Activated T-helper 17 cell treated with anti-CD3 and anti-CD28 coated beads, Interleukin-2, amount 50 U/mL, for 72 hours (primary cell): Measurements from ENCODE around the gene EHMT1. TPM values are rescaled to one million over a fixed set of nuclear protein-coding genes. Genes with fewer than 3 reads are reported as not detected.
"Not testable (repeated sequence)": the region's sequence is repeated elsewhere in the genome, so short reads cannot be mapped to it uniquely, and the experiment has no call there.

Experiments
- ATAC-seq: fragments of 150-1000 bp; cut with Tn5 transposase; replicated peaks from 2 replicates; pipeline ENCODE4 v1.10.0; 2021; ENCODE audit warnings: mild to moderate bottlenecking, moderate library complexity
- H3K27ac Mint-ChIP-seq: one replicate; pipeline ENCODE4 v1.8.0; 2022; ENCODE audit warnings: mixed read lengths
- H3K27me3 Mint-ChIP-seq: one replicate; pipeline ENCODE4 v1.8.0; 2022; ENCODE audit warnings: mixed read lengths
- H3K36me3 Mint-ChIP-seq: one replicate; pipeline ENCODE4 v1.8.0; 2022; ENCODE audit warnings: low read depth, mild to moderate bottlenecking, mixed read lengths
- H3K4me1 Mint-ChIP-seq: one replicate; pipeline ENCODE4 v1.8.0; 2022; ENCODE audit warnings: mixed read lengths
- H3K4me3 Mint-ChIP-seq: one replicate; pipeline ENCODE4 v1.8.0; 2022; ENCODE audit warnings: mild to moderate bottlenecking, mixed read lengths
- H3K9me3 Mint-ChIP-seq: one replicate; pipeline ENCODE4 v1.8.0; 2022; ENCODE audit warnings: mixed read lengths
- total RNA-seq, 2 donors: library from RNA; stranded (reverse); gene quantifications; one replicate each; pipeline ENCODE4 v1.2.3, GENCODE V29; 2022

Gene EHMT1
- total RNA-seq, 2 donors from 2014 or later: 77.2 to 77.8 TPM

DNA sequence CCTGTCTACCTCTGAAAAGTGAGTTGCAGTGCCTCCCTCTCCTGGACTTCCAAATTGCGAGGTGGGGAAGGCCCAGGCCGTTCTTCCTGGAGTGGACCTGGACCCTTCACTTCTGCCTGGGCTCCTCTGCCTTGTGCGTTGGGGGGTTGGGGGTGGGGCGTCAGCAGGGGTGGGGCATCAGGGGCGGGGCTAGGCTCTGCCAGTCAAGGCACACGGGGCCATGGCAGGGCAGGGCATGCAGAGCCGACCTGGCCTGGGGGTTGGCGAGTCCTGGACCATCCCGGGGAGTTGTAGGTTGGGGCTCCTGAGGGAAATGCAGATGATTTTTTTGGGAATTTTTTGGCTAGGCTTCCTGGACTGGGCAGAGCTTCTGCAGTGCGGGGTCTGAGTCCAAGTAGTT is 87.1 kb downstream of the EHMT1 start:
- peak; percentile 42 for ATAC-seq
- Mint-ChIP-seq H3K36me3 (peaks cover 15% of the 10 kb centered on the region), H3K9me3 (peaks cover 5% of the 10 kb centered on the region), H3K27me3 (no peaks in the 10 kb centered on the region), H3K27ac (peak overlapping the region; percentile 69), H3K4me3 (peak overlapping the region; percentile 60), H3K4me1 (peaks cover 33% of the 10 kb centered on the region)

DNA sequence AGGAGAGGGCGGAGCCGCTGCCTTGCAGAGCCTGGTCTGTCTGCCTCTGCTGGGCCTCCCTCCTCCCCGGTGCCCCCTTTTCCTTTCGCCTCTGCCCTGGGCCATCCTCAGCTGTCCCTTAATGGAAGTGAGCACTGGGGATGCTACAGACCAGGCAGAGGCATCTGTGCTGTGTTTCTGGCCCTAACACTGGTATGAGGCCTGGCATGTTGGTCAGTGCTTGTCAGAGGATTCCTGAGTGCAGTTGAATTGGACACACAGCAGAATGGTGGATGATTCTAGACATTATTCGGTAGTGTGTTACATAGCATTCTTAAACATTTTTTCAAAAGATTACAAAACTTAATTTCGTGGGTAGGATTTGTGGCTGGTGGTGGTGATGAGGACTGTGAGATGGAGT is 88.6 kb downstream of the EHMT1 start:
- H3K27ac Mint-ChIP-seq: peak overlapping the region; percentile 33
- ATAC-seq: no peak
- no peaks in the 10 kb centered on the region for H3K27me3 Mint-ChIP-seq
- peaks cover 28% of the 10 kb centered on the region for H3K36me3 Mint-ChIP-seq
- no peak overlapping the region for H3K4me3 Mint-ChIP-seq
- peaks cover 44% of the 10 kb centered on the region for H3K4me1 Mint-ChIP-seq
- peaks cover 5% of the 10 kb centered on the region for H3K9me3 Mint-ChIP-seq

DNA sequence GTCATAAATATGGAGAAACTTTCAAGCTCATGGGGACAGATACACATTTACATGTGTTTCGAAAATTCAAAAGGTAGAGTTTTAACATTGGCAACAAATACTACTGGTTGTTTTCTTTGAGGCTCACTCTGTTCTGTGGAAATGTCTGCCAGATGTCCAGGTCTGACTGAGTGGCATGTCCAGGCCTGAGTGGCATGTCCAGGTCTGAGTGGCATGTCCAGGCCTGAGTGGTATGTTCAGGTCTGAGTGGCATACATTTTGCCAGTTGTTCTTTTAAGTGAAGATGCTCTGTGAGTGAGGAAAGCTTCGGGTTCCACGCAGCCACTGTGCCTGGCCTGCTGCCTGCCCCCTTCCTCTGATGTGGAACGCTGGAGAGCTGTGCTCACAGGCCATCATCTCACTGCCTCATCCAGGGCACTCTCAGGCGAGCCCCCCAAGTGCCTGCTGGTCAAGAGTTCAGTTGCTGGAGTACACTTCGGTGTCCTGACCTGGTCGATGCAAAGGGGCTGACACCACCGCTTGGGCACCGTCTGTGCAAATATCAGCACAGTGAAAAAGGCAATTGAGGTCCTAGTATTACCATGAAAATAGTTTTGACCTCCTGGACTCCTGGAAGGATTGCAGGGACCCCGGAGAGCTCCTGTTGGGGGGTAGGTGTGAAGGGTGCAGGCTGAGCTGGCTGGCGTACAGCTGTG is 89.9 kb downstream of the EHMT1 start:
- no peak for ATAC-seq
- Mint-ChIP-seq H3K36me3 (peaks cover 31% of the 10 kb centered on the region), H3K9me3 (no peaks in the 10 kb centered on the region), H3K27me3 (no peaks in the 10 kb centered on the region), H3K4me3 (no peak overlapping the region), H3K27ac (peak overlapping the region; percentile 48), H3K4me1 (peaks cover 41% of the 10 kb centered on the region)

DNA sequence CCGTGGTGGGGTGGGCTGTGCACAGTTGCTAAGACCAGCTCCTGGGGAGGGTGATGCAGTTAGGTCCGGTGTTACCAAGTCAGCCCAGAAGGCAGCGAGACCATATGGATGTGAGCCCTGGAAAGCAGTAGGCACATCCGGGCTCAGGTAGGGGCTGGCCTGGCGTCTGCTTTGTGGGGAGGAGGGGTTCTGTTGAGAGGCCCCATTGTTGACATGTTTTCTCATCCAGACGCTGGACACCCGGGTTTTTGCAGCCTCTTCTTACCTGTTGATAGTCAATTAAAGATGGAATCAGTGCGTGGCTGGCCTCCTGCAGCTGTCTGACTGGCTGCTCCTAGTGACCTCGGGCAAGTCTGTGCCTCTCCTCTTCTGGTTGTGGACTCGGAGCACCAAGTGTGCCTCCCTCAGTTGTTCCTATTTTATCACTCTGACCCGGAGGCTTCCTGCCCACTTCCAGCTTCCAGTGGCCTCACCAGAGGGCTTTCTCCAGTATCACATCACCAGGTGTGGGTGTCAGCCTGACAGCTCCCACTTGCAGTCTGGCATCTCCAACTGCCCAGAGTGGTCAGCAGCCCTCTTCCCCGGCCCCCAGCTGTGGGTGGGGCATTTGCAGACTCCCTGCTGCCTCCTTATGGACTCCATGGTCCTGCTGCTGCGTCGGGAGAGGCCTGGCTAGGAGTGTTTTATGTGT is 90.8 kb downstream of the EHMT1 start:
- H3K27ac Mint-ChIP-seq: peak overlapping the region; percentile 48
- peaks cover 35% of the 10 kb centered on the region for H3K4me1 Mint-ChIP-seq
- H3K4me3 Mint-ChIP-seq: no peak overlapping the region
- ATAC-seq: no peak
- no peaks in the 10 kb centered on the region for H3K9me3 Mint-ChIP-seq
- H3K27me3 Mint-ChIP-seq: no peaks in the 10 kb centered on the region
- peaks cover 38% of the 10 kb centered on the region for H3K36me3 Mint-ChIP-seq

DNA sequence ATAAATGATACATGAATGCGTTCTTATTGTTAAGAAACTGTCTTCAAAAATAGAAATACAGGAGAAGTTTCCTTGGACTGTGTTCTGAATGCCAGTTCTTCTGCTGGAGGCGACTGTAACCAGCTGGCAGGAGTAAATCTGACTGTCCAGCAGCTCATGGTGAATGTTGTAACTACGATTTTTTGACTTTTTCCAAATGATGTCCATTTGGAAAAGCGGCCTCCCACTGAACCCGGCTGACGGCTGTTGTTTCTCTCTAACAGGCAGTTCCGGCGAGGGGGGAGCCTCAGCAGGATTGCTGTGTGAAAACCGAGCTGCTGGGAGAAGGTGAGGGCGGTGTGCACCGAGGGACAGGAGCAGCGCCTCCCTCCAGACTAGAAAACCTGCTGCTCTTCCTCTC is 91.9 kb downstream of the EHMT1 start:
- Mint-ChIP-seq H3K4me3 (no peak overlapping the region), H3K4me1 (peaks cover 29% of the 10 kb centered on the region), H3K9me3 (no peaks in the 10 kb centered on the region), H3K36me3 (peaks cover 43% of the 10 kb centered on the region), H3K27ac (no peak overlapping the region), H3K27me3 (no peaks in the 10 kb centered on the region)
- ATAC-seq: no peak

DNA sequence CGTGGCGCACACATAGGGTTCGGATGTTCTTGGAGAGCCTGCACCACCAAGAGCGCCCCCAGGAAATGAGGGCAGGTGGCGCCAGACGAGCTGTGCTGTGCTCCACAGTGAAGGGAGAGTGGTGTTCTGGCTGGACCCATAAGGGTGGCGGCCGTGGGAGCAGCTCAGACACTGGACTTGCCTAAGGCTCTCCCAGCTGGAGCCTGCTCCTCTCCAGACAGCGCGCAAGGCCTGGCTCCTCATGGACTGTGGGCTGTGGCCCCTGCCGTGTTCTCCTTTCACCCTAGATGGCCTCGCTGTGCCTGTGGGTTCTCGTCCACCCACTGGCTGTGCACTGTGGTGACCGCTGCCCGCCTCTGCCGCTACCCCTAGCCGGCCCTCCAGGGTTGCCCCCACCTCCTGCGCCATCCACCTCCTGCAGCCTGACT is 92.9 kb downstream of the EHMT1 start:
- no peaks in the 10 kb centered on the region for H3K27me3 Mint-ChIP-seq
- H3K27ac Mint-ChIP-seq: peak overlapping the region; percentile 51
- H3K4me3 Mint-ChIP-seq: no peak overlapping the region
- peaks cover 28% of the 10 kb centered on the region for H3K4me1 Mint-ChIP-seq
- peaks cover 51% of the 10 kb centered on the region for H3K36me3 Mint-ChIP-seq
- H3K9me3 Mint-ChIP-seq: no peaks in the 10 kb centered on the region
- no peak for ATAC-seq

DNA sequence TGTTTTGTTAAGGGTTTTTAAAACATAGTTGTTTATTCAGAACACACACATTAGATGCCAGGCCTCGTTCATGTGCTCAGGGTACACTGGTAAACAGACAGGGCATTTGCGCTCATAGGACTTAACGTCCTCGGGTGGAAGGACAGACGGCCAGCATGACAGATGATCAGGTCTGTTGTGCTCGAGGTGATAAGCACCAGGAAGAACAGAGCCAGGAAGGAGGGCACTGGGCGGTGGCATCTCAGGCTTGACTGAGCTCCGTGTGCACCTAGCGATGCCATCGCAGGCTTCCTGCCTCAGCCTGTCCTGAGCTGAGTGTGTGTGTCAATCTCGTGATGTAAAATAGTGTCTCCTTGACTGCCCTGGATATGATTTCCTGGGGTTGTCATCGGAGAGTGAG is 96.5 kb downstream of the EHMT1 start:
- Mint-ChIP-seq H3K4me1 (peaks cover 18% of the 10 kb centered on the region), H3K9me3 (peaks cover 4% of the 10 kb centered on the region), H3K4me3 (no peak overlapping the region), H3K27ac (peak overlapping the region; percentile 80), H3K36me3 (peaks cover 86% of the 10 kb centered on the region), H3K27me3 (no peaks in the 10 kb centered on the region)
- ATAC-seq: no peak

DNA sequence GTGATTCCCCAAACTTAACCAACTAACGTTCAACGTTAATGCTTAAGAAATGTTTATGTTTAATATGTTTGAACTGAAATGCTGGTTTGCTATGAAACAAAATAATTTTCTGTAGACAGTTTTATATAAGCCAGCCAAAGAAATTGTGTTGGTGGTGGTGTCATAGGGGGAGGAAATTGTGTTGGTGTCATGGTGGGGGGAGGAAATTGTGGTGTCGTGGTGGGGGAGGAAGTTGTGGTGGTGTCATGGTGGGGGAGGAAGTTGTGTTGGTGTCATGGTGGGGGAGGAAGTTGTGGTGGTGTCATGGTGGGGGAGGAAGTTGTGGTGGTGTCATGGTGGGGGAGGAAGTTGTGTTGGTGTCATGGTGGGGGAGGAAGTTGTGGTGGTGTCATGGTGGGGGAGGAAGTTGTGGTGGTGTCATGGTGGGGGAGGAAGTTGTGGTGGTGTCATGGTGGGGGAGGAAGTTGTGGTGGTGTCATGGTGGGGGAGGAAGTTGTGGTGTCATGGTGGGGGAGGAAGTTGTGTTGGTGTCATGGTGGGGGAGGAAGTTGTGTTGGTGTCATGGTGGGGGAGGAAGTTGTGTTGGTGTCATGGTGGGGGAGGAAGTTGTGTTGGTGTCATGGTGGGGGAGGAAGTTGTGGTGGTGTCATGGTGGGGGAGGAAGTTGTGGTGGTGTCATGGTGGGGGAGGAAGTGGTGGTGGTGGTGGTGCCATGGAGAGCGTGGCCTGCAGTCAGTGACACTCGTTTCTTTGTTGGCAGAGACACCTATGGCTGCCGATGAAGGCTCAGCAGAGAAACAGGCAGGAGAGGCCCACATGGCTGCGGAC is 97.3 kb downstream of the EHMT1 start:
- ATAC-seq, H3K4me3 Mint-ChIP-seq, H3K27me3 Mint-ChIP-seq, H3K9me3 Mint-ChIP-seq: not testable (repeated sequence)
- peaks cover 88% of the 10 kb centered on the region for H3K36me3 Mint-ChIP-seq
- H3K27ac Mint-ChIP-seq: peak overlapping the region; percentile 80
- peaks cover 17% of the 10 kb centered on the region for H3K4me1 Mint-ChIP-seq

DNA sequence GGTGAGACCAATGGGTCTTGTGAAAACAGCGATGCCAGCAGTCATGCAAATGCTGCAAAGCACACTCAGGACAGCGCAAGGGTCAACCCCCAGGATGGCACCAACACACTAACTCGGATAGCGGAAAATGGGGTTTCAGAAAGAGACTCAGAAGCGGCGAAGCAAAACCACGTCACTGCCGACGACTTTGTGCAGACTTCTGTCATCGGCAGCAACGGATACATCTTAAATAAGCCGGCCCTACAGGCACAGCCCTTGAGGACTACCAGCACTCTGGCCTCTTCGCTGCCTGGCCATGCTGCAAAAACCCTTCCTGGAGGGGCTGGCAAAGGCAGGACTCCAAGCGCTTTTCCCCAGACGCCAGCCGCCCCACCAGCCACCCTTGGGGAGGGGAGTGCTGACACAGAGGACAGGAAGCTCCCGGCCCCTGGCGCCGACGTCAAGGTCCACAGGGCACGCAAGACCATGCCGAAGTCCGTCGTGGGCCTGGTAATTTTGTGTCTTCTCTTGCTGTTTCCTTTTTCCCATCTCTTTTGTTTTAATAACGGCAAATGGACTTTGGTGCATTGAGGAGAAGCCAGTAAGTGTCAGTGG is 98.0 kb downstream of the EHMT1 start:
- Mint-ChIP-seq H3K27me3 (no peaks in the 10 kb centered on the region), H3K9me3 (peaks cover 8% of the 10 kb centered on the region), H3K27ac (no peak overlapping the region), H3K36me3 (peaks cover 87% of the 10 kb centered on the region), H3K4me3 (no peak overlapping the region), H3K4me1 (peaks cover 19% of the 10 kb centered on the region)
- ATAC-seq: no peak

DNA sequence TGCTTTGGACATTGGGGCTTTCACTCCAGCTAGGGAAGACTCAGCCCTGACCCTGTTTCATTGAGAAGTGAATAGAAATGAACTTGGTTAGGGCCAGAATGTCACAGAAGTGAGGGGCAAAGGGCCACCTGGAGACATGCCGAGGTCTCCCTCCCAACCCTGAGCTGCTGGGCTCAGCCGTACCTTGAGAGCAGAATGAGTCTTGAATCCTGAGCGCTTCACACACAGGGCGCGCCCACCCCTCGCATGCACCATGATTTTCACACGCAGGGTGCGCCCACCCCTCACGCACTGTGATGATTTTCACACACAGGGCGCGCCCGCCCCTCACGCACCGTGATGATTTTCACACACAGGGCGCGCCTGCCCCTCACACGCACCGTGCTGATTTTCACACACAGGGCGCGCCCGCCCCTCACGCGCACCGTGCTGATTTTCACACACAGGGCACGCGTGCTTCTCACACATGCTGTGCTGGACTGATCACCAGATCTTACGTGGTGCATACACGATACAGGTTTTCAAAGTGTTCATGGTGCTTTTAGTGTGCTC is 99.0 kb downstream of the EHMT1 start:
- H3K36me3 Mint-ChIP-seq: peaks cover 86% of the 10 kb centered on the region

DNA sequence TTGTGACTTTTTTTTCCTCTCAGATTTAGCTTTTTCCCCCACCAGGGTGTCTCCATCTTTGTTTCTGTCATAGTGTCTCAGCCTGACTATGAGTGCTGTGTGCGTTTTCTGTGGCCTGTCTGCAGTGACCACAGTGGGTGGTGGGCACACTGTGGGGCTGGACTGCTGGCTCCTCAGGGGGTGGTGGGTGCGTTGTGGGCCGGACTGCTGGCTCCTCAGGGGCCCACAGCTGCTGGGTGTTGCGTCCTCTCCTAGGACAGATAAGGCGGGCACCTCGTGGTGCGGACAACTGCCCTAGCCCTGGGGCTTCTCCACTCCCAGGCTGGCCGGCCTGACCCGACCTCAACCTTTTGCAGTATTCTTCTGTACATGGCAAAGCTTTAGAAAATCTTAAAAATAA is 100.4 kb downstream of the EHMT1 start:
- Mint-ChIP-seq H3K4me3 (no peak overlapping the region), H3K27me3 (no peaks in the 10 kb centered on the region), H3K4me1 (peaks cover 24% of the 10 kb centered on the region), H3K27ac (peak overlapping the region; percentile 43), H3K9me3 (peaks cover 8% of the 10 kb centered on the region), H3K36me3 (peaks cover 78% of the 10 kb centered on the region)
- ATAC-seq: no peak

More for the DNA sequence above, 99.0 kb downstream of the EHMT1 start:
- H3K27me3 Mint-ChIP-seq: no peaks in the 10 kb centered on the region
- H3K4me3 Mint-ChIP-seq: no peak overlapping the region
- H3K27ac Mint-ChIP-seq: peak overlapping the region; percentile 56
- H3K9me3 Mint-ChIP-seq: peaks cover 8% of the 10 kb centered on the region
- ATAC-seq: no peak
- peaks cover 19% of the 10 kb centered on the region for H3K4me1 Mint-ChIP-seq

DNA sequence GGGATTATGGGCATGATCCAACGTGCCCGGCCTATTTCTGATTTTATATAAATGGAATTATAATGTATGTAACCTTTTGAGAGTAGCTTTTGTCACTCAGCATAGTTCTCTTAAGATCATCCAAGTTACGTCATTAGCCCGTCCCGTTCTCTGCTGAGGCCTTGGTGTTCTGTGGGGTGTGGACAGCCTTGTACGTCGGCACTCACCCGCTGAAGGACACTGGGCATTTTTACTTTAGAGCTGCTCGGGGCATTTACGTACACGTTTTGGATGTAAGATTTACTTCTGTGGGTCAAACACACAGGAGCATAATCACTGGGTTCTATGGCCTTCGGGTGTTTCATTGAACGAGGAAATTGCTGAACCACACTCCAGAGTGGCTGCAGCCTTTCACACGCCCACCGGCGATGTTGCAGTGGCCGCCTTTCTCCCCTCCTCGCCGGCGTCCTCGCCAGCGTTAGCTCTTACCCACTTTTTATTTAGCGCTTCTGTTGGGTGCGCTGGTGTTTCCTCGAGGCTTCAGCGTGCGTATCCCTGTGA is 101.8 kb downstream of the EHMT1 start:
- Mint-ChIP-seq H3K36me3 (peaks cover 76% of the 10 kb centered on the region), H3K9me3 (peaks cover 8% of the 10 kb centered on the region), H3K27me3 (no peaks in the 10 kb centered on the region), H3K4me1 (peaks cover 28% of the 10 kb centered on the region), H3K27ac (no peak overlapping the region), H3K4me3 (no peak overlapping the region)
- peak; percentile 2 for ATAC-seq

DNA sequence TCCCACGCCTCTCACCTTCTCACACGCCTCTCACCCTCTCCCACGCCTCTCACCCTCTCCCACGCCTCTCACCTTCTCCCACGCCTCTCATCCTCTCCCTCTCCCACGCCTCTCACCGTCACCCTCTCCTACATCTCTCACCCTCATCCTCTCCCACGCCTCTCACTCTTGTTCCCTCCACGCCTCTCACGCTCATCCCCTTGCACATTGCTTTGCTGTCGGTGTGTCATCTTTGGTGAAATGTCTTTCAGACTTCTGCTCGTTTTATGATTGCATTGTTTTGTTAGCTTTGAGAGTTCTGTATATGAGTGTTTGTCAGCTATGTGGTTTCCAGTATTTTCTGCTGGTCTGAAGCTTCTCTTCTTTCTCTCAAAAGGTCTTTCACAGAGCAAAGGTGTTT is 102.7 kb downstream of the EHMT1 start:
- H3K9me3 Mint-ChIP-seq: peaks cover 8% of the 10 kb centered on the region
- ATAC-seq: peak; percentile 84

DNA sequence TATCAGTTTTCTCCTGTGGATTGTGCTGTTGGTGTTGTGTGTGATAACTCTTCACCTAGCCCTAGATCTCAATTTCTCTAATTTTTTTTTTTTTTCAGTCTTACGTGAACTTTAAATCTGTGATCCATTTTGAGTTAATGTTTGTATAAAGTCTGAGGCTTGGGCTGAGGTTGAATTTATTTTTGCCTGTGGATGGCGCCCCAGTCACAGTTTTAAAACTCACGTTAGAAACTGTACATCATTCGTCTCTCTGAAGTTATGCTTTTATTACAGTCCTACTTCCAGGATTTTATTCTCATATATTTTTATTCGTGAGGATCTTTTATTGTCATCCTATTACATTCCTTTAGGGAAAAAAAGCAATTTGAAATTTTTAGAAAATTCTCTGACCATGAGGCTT is 103.1 kb downstream of the EHMT1 start:
- ATAC-seq: peak; percentile 39

More for the DNA sequence above, 102.7 kb downstream of the EHMT1 start:
- Mint-ChIP-seq H3K27ac (peak overlapping the region; percentile 84), H3K36me3 (peaks cover 78% of the 10 kb centered on the region), H3K4me3 (peak overlapping the region; percentile 34), H3K27me3 (no peaks in the 10 kb centered on the region), H3K4me1 (peaks cover 28% of the 10 kb centered on the region)

More for the DNA sequence above, 103.1 kb downstream of the EHMT1 start:
- H3K9me3 Mint-ChIP-seq: peaks cover 8% of the 10 kb centered on the region
- peaks cover 78% of the 10 kb centered on the region for H3K36me3 Mint-ChIP-seq
- H3K27me3 Mint-ChIP-seq: no peaks in the 10 kb centered on the region
- H3K4me1 Mint-ChIP-seq: peaks cover 31% of the 10 kb centered on the region
- H3K4me3 Mint-ChIP-seq: peak overlapping the region; percentile 34
- H3K27ac Mint-ChIP-seq: peak overlapping the region; percentile 84
